IMR-90 (cell line): ENCODE measurements around the gene GPSM1. TPM values are rescaled to one million over a fixed set of nuclear protein-coding genes. Genes with fewer than 3 reads are reported as not detected.

Source experiments
- ATAC-seq: fragments of 200-7000 bp; cut with Tn5 transposase; 2 replicates; pipeline ENCODE4 v1.9.1; 2020; ENCODE audit warnings: low read depth, mild to moderate bottlenecking, moderate library complexity
- BruUV-seq: library from RNA; stranded (reverse); fragments of 400-500 nt; replicated peaks from 2 replicates; lab custom pipeline; 2021; lab: Mats Ljungman, UMichigan
- CTCF ChIA-PET: fragments of 300-600 bp; formaldehyde crosslinking; extraction: SDS; loops from one replicate; lab custom pipeline; 2021; ENCODE audit warnings: antibody characterized with exemption; lab: Yijun Ruan, JAX
- POLR2A ChIA-PET: fragments of 300-600 bp; sonication (Branson Sonifier 250); formaldehyde crosslinking; loops from one replicate; lab custom pipeline; 2022; ENCODE audit warnings: antibody characterized with exemption; ENCODE audit not compliant: unreplicated experiment; lab: Charles Lee
- DNase-seq: peaks from one replicate; pipeline ENCODE4 v3.0.0; 2013
- H2AFZ ChIP-seq: replicated peaks from 2 replicates; pipeline ENCODE3; 2013; ENCODE audit warnings: low read length, mild to moderate bottlenecking; ENCODE audit not compliant: poor library complexity
- H2AK5ac ChIP-seq: 2 replicates; pipeline ENCODE4 v1.6.1; 2013; ENCODE audit warnings: low read depth, low read length, inconsistent platforms
- H2AK9ac ChIP-seq: replicated peaks from 2 replicates; pipeline ENCODE3; 2013; ENCODE audit warnings: mild to moderate bottlenecking, low read depth, low read length, moderate library complexity; ENCODE audit not compliant: poor library complexity
- H2BK120ac ChIP-seq: 2 replicates; pipeline ENCODE4 v1.6.1; 2013; ENCODE audit warnings: low read depth, low read length, inconsistent platforms
- H2BK15ac ChIP-seq: 3 replicates; pipeline ENCODE4 v1.6.1; 2013; ENCODE audit warnings: low read depth, low read length, inconsistent platforms
- H2BK20ac ChIP-seq: 2 replicates; pipeline ENCODE4 v1.6.1; 2013; ENCODE audit warnings: low read depth, mild to moderate bottlenecking, inconsistent platforms, low read length, moderate library complexity
- H2BK5ac ChIP-seq: 2 replicates; pipeline ENCODE4 v1.6.1; 2013; ENCODE audit warnings: mild to moderate bottlenecking, low read depth, low read length, inconsistent platforms; ENCODE audit not compliant: poor library complexity, severe bottlenecking
- H3K14ac ChIP-seq: replicated peaks from 2 replicates; pipeline ENCODE4 v1.6.1; 2013; ENCODE audit warnings: low read depth, low read length, inconsistent platforms
- H3K18ac ChIP-seq: 2 replicates; pipeline ENCODE4 v1.6.1; 2013; ENCODE audit warnings: low read depth, low read length, control low read depth
- H3K23ac ChIP-seq: 2 replicates; pipeline ENCODE4 v1.6.1; 2013; ENCODE audit warnings: low read depth, low read length, inconsistent platforms
- H3K27ac ChIP-seq: 2 replicates; pipeline ENCODE4 v1.5.1; 2013; ENCODE audit warnings: mild to moderate bottlenecking, control low read depth, low read length; ENCODE audit not compliant: insufficient read depth
- H3K27me3 ChIP-seq: 2 replicates; pipeline ENCODE4 v1.6.1; 2013; ENCODE audit warnings: low read length; ENCODE audit not compliant: control insufficient read depth, insufficient read depth
- H3K36me3 ChIP-seq: 2 replicates; pipeline ENCODE4 v1.6.1; 2013; ENCODE audit warnings: low read length, mixed read lengths; ENCODE audit not compliant: control insufficient read depth, insufficient read depth
- H3K4ac ChIP-seq: 2 replicates; pipeline ENCODE4 v1.6.1; 2013; ENCODE audit warnings: low read depth, low read length, inconsistent platforms
- H3K4me1 ChIP-seq: 2 replicates; pipeline ENCODE4 v1.6.1; 2013; ENCODE audit warnings: low read length, mixed read lengths; ENCODE audit not compliant: control insufficient read depth, insufficient read depth
- H3K4me2 ChIP-seq: 2 replicates; pipeline ENCODE4 v1.6.1; 2013; ENCODE audit warnings: low read depth, mild to moderate bottlenecking, control low read depth, low read length, moderate library complexity
- H3K4me3 ChIP-seq: 2 replicates; pipeline ENCODE4 v1.5.1; 2013; ENCODE audit warnings: low read depth, mild to moderate bottlenecking, control low read depth, low read length, moderate library complexity; ENCODE audit not compliant: insufficient read depth
- H3K56ac ChIP-seq: 2 replicates; pipeline ENCODE4 v1.6.1; 2013; ENCODE audit warnings: low read length, inconsistent platforms; ENCODE audit not compliant: insufficient read depth; ENCODE audit errors: extremely low read depth
- H3K79me1 ChIP-seq, 2 experiments: 2 replicates each; pipeline ENCODE4 v1.6.1; 2013; ENCODE audit warnings: low read length in 2 of 2, inconsistent platforms in 1 of 2, low read depth in 1 of 2
- H3K9ac ChIP-seq: 2 replicates; pipeline ENCODE4 v1.6.1; 2013; ENCODE audit warnings: low read depth, low read length, control low read depth
- H3K9me1 ChIP-seq: 2 replicates; pipeline ENCODE4 v1.6.1; 2013; ENCODE audit warnings: low read length, inconsistent platforms; ENCODE audit not compliant: insufficient read depth
- H3K9me3 ChIP-seq: 2 replicates; pipeline ENCODE4 v1.6.1; 2013; ENCODE audit warnings: low read length; ENCODE audit not compliant: control insufficient read depth, insufficient read depth
- H4K20me1 ChIP-seq: 2 replicates; pipeline ENCODE4 v1.6.1; 2013; ENCODE audit warnings: low read length, inconsistent platforms; ENCODE audit not compliant: insufficient read depth
- H4K5ac ChIP-seq: 2 replicates; pipeline ENCODE4 v1.6.1; 2013; ENCODE audit warnings: mild to moderate bottlenecking, low read depth, low read length, control low read depth
- H4K8ac ChIP-seq, 2 experiments: 2 replicates each; pipeline ENCODE4 v1.6.1; 2013; ENCODE audit warnings: low read depth in 2 of 2, low read length in 2 of 2, control low read depth in 1 of 2, inconsistent platforms in 1 of 2
- H4K91ac ChIP-seq: 2 replicates; pipeline ENCODE4 v1.6.1; 2013; ENCODE audit warnings: low read depth, low read length, inconsistent platforms; ENCODE audit not compliant: insufficient read depth
- BHLHE40 ChIP-seq: fragments of 150-350 bp; IDR thresholded peaks from 2 replicates; pipeline ENCODE4 v1.6.1; 2016; ENCODE audit warnings: mild to moderate bottlenecking, low read depth, low read length
- CEBPB ChIP-seq: IDR thresholded peaks from 2 replicates; pipeline ENCODE4 v1.6.1; 2012; ENCODE audit warnings: low read depth, low read length, improper control_type of control experiment
- CHD1 ChIP-seq: IDR thresholded peaks from 2 replicates; pipeline ENCODE4 v1.6.1; 2012; ENCODE audit warnings: low read depth, low read length, improper control_type of control experiment
- CTCF ChIP-seq: conservative IDR thresholded peaks from 2 replicates; pipeline ENCODE4 v1.5.1; 2012; ENCODE audit warnings: mild to moderate bottlenecking, low read depth, low read length, improper control_type of control experiment
- ELK1 ChIP-seq: fragments of 150-350 bp; IDR thresholded peaks from 2 replicates; pipeline ENCODE4 v1.6.1; 2016; ENCODE audit warnings: low read depth, mild to moderate bottlenecking, low read length, moderate library complexity, borderline replicate concordance
- FOS ChIP-seq: fragments of 150-350 bp; IDR thresholded peaks from 2 replicates; pipeline ENCODE4 v1.6.1; 2016; ENCODE audit warnings: low read depth, low read length
- MAFK ChIP-seq: IDR thresholded peaks from 2 replicates; pipeline ENCODE4 v1.6.1; 2012; ENCODE audit warnings: low read depth, low read length, improper control_type of control experiment
- MAZ ChIP-seq: IDR thresholded peaks from 2 replicates; pipeline ENCODE4 v1.6.1; 2012; ENCODE audit warnings: low read depth, mild to moderate bottlenecking, low read length, improper control_type of control experiment, moderate library complexity, borderline replicate concordance
- MXI1 ChIP-seq: IDR thresholded peaks from 2 replicates; pipeline ENCODE4 v1.6.1; 2012; ENCODE audit warnings: low read depth, mild to moderate bottlenecking, low read length, moderate library complexity, borderline replicate concordance
- NFE2L2 ChIP-seq: fragments of 150-350 bp; IDR thresholded peaks from 2 replicates; pipeline ENCODE4 v1.6.1; 2016; ENCODE audit warnings: low read depth, mild to moderate bottlenecking, low read length
- POLR2A ChIP-seq: IDR thresholded peaks from 2 replicates; pipeline ENCODE4 v1.6.1; 2012; ENCODE audit warnings: mild to moderate bottlenecking, low read depth, low read length
- RAD21 ChIP-seq: IDR thresholded peaks from 2 replicates; pipeline ENCODE4 v1.6.1; 2012; ENCODE audit warnings: low read length, improper control_type of control experiment
- RCOR1 ChIP-seq: IDR thresholded peaks from 2 replicates; pipeline ENCODE4 v1.6.1; 2012; ENCODE audit warnings: mild to moderate bottlenecking, low read length, improper control_type of control experiment; ENCODE audit not compliant: insufficient replicate concordance
- RFX5 ChIP-seq: IDR thresholded peaks from 2 replicates; pipeline ENCODE4 v1.8.0; 2012; ENCODE audit warnings: low read depth, mild to moderate bottlenecking, low read length, moderate library complexity
- SMC3 ChIP-seq: fragments of 150-350 bp; IDR thresholded peaks from 2 replicates; pipeline ENCODE4 v1.6.1; 2016; ENCODE audit warnings: low read depth, mild to moderate bottlenecking, antibody characterized with exemption, low read length, moderate library complexity
- USF2 ChIP-seq: fragments of 150-350 bp; IDR thresholded peaks from 2 replicates; pipeline ENCODE4 v1.6.1; 2017; ENCODE audit warnings: mild to moderate bottlenecking, antibody characterized with exemption, low read length, low read depth
- WGBS, 2 experiments: methylation state at CpG; one replicate each; pipeline versions ENCODE4 v1.1.5 to v1.1.7; 2013; ENCODE audit warnings: missing lambda C conversion rate in 2 of 2; ENCODE audit not compliant: insufficient read length in 1 of 2; ENCODE audit errors: extremely low coverage in 2 of 2; 5-methylcytosine and 5-hydroxymethylcytosine counted together
- dilution Hi-C: fragments of 300-500 bp; cut with HindIII; formaldehyde crosslinking; loops from one replicate; pipeline ENCODE4 v1.14.3; 2018; ENCODE audit warnings: low sequenced_read_pairs; ENCODE audit not compliant: unreplicated experiment
- in situ Hi-C: fragments of 300-500 bp; cut with MboI; formaldehyde crosslinking; loops from 3 replicates; pipeline ENCODE4 v1.14.3; 2019; ENCODE audit warnings: low sequenced_read_pairs, inconsistent platforms, mixed read lengths
- intact Hi-C: fragments of 100-400 bp; cut with micrococcal nuclease; formaldehyde crosslinking; loops from 2 replicates; pipeline ENCODE4 v1.10.0; 2022
- polyA plus RNA-seq, 3 experiments: library from polyadenylated mRNA; depleted of rRNA; stranded (reverse); fragments of >200 nt; gene quantifications; 2 replicates each; pipeline ENCODE4 v1.2.3, GENCODE V29; 2012; ENCODE audit warnings: low replicate concordance in 1 of 3
- total RNA-seq: library from RNA; depleted of rRNA; stranded (reverse); fragments of >200 nt; gene quantifications from 2 replicates; pipeline ENCODE4 v1.2.3, GENCODE V29; 2012

GPSM1 gene
- total and polyA plus RNA-seq, 2 of the 4 experiments (the other 2 are of a cell fraction), result 28.7 to 71.2 TPM

- no peaks in the 10 kb centered on the region for H3K9me3 ChIP-seq
- H4K20me1 ChIP-seq, result peaks cover 34% of the 10 kb centered on the region
- H2AK9ac ChIP-seq, result peak overlapping the region; percentile 70
- ATAC-seq (no peak), DNase-seq (no peak)
- intact Hi-C loops (no loop called here), dilution Hi-C loops (no loop called here), in situ Hi-C loops (no loop called here)
- no peak overlapping the region for H3K4me2 ChIP-seq
- no peak overlapping the region for H3K56ac ChIP-seq
- H3K4ac ChIP-seq, result no peak overlapping the region
- ChIA-PET CTCF (no interaction called here), POLR2A (no interaction called here)
- no peaks in the 10 kb centered on the region for H3K27me3 ChIP-seq
- no peak overlapping the region for H2AFZ ChIP-seq
- 0 out of 2 replicates have a peak overlapping the region, but pooled peaks have one; percentile 6 for H3K27ac ChIP-seq
- H3K9me1 ChIP-seq, result peaks cover 3% of the 10 kb centered on the region; the same call in 1 of the 2 replicates
- no peak overlapping the region for H3K18ac ChIP-seq
- no peak overlapping the region for H3K9ac ChIP-seq
- TF ChIP-seq MAZ (no peak), FOS (no peak), CTCF (no peak), POLR2A (no peak), MXI1 (no peak), RFX5 (no peak), NFE2L2 (no peak), BHLHE40 (no peak), SMC3 (no peak), MAFK (no peak), RAD21 (no peak), CEBPB (no peak), USF2 (no peak), RCOR1 (no peak), ELK1 (no peak), CHD1 (no peak)
- H4K5ac ChIP-seq, result no peak overlapping the region
- 84% methylated on average over 14 of the region's 16 CpGs; no CpG with 5 or more reads in 1 of the 2 experiments for WGBS, 2 experiments
- no peak overlapping the region for H2AK5ac ChIP-seq
- H2BK15ac ChIP-seq, result no peak overlapping the region
- no peak overlapping the region for H2BK20ac ChIP-seq
- no TSS peak for BruUV-seq
- peaks cover 0 to 49% of the 10 kb centered on the region in 2 experiments; a peak in 2 of 4 replicates for H3K79me1 ChIP-seq
- H3K23ac ChIP-seq, result no peak overlapping the region
- H4K8ac ChIP-seq, result no peak overlapping the region
- H2BK5ac ChIP-seq, result peak overlapping the region; percentile 31
- no peak overlapping the region for H2BK120ac ChIP-seq
- peaks cover 71% of the 10 kb centered on the region for H3K36me3 ChIP-seq
- H4K91ac ChIP-seq, result no peak overlapping the region
- H3K4me1 ChIP-seq, result peaks cover 23% of the 10 kb centered on the region
- H3K14ac ChIP-seq, result no peak overlapping the region
- H3K4me3 ChIP-seq, result no peak overlapping the region
Measured at GRCh38 chr9:136352682-136353081, 25.3 kb downstream of the GPSM1 start.
